GM23338 (cell line): ENCODE measurements around the gene WNT2. TPM values are rescaled to one million over a fixed set of nuclear protein-coding genes. Genes with fewer than 3 reads are reported as not detected.

Experiments
- EZH2 ChIP-seq: fragments of 200-600 bp; sonication (generic); IDR thresholded peaks from one replicate; pipeline ENCODE4 v1.8.0; 2017; ENCODE audit warnings: antibody characterized with exemption, mild to moderate bottlenecking, low read depth; ENCODE audit not compliant: unreplicated experiment
- EZH2phosphoT487 ChIP-seq: fragments of 200-600 bp; sonication (generic); IDR thresholded peaks from one replicate; pipeline ENCODE4 v1.8.1; 2018; ENCODE audit warnings: antibody characterized with exemption; ENCODE audit not compliant: unreplicated experiment
- NANOG ChIP-seq: IDR thresholded peaks from 2 replicates; pipeline ENCODE4 v1.6.1; 2016; ENCODE audit warnings: antibody characterized with exemption, borderline replicate concordance
- STAT1 ChIP-seq: IDR thresholded peaks from one replicate; pipeline ENCODE4 v1.6.1; 2016; ENCODE audit warnings: antibody characterized with exemption; ENCODE audit not compliant: unreplicated experiment
- ZNF114 ChIP-seq: fragments of 250-450 bp; sonication (Bioruptor Pico); IDR thresholded peaks from 2 replicates; pipeline ENCODE4 v1.5.0; 2020; ENCODE audit warnings: mild to moderate bottlenecking, moderate library complexity
- ZNF331 ChIP-seq: fragments of 250-450 bp; sonication (Bioruptor Pico); IDR thresholded peaks from 2 replicates; pipeline ENCODE4 v1.5.0; 2020; ENCODE audit warnings: low read depth, mild to moderate bottlenecking, moderate library complexity
- polyA plus RNA-seq: library from polyadenylated mRNA; unstranded; fragments of >200 nt; fragmentation: Nextera tagmentation; extraction: Ambion mirVana; gene quantifications from 2 replicates; pipeline ENCODE4 v1.2.1, GENCODE V29; 2016
- total RNA-seq: library from RNA; depleted of rRNA; stranded (reverse); fragments of >200 nt; shearing (Covaris generic); gene quantifications from 2 replicates; pipeline ENCODE4 v1.2.3, GENCODE V29; 2014
- TF ChIP-seq, protein P1 (sequence below): fragments of 250-450 bp; sonication (Bioruptor Pico); IDR thresholded peaks from 2 replicates; pipeline ENCODE4 v1.5.0; 2020; ENCODE audit warnings: mild to moderate bottlenecking, moderate library complexity
- TF ChIP-seq, protein P2 (sequence below): IDR thresholded peaks from one replicate; pipeline ENCODE4 v1.6.1; 2018; ENCODE audit warnings: antibody characterized with exemption; ENCODE audit not compliant: unreplicated experiment

The WNT2 gene
- total and polyA plus RNA-seq, 2 experiments from 2014 or later: not detected

DNA sequence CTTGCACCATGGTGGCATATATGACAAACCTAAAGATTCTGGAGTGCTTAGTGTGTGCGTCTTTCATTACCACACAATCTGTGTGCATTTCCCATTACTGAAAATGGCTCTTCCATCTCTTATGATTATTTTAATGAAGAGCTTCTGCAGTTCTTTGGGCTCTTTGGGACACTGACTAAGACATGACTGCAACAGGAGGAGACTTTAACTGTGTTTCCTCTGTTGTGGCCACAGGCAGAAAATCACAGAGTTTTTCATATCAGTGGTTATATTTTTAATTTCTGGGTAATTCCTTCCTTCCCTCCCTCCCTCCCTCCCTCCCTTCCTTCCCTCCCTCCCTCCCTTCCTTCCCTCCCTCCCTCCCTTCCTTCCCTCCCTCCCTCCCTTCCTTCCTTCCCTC, 58.1 kb downstream of the WNT2 start (continued):
- TF ChIP-seq, protein P1, sequence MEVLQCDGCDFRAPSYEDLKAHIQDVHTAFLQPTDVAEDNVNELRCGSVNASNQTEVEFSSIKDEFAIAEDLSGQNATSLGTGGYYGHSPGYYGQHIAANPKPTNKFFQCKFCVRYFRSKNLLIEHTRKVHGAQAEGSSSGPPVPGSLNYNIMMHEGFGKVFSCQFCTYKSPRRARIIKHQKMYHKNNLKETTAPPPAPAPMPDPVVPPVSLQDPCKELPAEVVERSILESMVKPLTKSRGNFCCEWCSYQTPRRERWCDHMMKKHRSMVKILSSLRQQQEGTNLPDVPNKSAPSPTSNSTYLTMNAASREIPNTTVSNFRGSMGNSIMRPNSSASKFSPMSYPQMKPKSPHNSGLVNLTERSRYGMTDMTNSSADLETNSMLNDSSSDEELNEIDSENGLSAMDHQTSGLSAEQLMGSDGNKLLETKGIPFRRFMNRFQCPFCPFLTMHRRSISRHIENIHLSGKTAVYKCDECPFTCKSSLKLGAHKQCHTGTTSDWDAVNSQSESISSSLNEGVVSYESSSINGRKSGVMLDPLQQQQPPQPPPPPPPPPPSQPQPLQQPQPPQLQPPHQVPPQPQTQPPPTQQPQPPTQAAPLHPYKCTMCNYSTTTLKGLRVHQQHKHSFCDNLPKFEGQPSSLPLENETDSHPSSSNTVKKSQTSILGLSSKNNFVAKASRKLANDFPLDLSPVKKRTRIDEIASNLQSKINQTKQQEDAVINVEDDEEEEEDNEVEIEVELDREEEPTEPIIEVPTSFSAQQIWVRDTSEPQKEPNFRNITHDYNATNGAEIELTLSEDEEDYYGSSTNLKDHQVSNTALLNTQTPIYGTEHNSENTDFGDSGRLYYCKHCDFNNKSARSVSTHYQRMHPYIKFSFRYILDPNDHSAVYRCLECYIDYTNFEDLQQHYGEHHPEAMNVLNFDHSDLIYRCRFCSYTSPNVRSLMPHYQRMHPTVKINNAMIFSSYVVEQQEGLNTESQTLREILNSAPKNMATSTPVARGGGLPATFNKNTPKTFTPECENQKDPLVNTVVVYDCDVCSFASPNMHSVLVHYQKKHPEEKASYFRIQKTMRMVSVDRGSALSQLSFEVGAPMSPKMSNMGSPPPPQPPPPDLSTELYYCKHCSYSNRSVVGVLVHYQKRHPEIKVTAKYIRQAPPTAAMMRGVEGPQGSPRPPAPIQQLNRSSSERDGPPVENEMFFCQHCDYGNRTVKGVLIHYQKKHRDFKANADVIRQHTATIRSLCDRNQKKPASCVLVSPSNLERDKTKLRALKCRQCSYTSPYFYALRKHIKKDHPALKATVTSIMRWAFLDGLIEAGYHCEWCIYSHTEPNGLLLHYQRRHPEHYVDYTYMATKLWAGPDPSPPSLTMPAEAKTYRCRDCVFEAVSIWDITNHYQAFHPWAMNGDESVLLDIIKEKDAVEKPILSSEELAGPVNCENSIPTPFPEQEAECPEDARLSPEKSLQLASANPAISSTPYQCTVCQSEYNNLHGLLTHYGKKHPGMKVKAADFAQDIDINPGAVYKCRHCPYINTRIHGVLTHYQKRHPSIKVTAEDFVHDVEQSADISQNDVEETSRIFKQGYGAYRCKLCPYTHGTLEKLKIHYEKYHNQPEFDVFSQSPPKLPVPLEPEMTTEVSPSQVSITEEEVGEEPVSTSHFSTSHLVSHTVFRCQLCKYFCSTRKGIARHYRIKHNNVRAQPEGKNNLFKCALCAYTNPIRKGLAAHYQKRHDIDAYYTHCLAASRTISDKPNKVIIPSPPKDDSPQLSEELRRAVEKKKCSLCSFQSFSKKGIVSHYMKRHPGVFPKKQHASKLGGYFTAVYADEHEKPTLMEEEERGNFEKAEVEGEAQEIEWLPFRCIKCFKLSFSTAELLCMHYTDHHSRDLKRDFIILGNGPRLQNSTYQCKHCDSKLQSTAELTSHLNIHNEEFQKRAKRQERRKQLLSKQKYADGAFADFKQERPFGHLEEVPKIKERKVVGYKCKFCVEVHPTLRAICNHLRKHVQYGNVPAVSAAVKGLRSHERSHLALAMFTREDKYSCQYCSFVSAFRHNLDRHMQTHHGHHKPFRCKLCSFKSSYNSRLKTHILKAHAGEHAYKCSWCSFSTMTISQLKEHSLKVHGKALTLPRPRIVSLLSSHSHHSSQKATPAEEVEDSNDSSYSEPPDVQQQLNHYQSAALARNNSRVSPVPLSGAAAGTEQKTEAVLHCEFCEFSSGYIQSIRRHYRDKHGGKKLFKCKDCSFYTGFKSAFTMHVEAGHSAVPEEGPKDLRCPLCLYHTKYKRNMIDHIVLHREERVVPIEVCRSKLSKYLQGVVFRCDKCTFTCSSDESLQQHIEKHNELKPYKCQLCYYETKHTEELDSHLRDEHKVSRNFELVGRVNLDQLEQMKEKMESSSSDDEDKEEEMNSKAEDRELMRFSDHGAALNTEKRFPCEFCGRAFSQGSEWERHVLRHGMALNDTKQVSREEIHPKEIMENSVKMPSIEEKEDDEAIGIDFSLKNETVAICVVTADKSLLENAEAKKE (CRISPR knock-in tag): no peak
- TF ChIP-seq ZNF331 (CRISPR knock-in tag) (no peak), EZH2 (no peak), ZNF114 (CRISPR knock-in tag) (no peak), STAT1 (no peak), NANOG (no peak), EZH2phosphoT487 (no peak)
- TF ChIP-seq, protein P2, sequence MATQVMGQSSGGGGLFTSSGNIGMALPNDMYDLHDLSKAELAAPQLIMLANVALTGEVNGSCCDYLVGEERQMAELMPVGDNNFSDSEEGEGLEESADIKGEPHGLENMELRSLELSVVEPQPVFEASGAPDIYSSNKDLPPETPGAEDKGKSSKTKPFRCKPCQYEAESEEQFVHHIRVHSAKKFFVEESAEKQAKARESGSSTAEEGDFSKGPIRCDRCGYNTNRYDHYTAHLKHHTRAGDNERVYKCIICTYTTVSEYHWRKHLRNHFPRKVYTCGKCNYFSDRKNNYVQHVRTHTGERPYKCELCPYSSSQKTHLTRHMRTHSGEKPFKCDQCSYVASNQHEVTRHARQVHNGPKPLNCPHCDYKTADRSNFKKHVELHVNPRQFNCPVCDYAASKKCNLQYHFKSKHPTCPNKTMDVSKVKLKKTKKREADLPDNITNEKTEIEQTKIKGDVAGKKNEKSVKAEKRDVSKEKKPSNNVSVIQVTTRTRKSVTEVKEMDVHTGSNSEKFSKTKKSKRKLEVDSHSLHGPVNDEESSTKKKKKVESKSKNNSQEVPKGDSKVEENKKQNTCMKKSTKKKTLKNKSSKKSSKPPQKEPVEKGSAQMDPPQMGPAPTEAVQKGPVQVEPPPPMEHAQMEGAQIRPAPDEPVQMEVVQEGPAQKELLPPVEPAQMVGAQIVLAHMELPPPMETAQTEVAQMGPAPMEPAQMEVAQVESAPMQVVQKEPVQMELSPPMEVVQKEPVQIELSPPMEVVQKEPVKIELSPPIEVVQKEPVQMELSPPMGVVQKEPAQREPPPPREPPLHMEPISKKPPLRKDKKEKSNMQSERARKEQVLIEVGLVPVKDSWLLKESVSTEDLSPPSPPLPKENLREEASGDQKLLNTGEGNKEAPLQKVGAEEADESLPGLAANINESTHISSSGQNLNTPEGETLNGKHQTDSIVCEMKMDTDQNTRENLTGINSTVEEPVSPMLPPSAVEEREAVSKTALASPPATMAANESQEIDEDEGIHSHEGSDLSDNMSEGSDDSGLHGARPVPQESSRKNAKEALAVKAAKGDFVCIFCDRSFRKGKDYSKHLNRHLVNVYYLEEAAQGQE: no peak
